Stimulated activated CD8-positive, alpha-beta memory T cell treated with anti-CD3 and anti-CD28 coated beads, Interleukin-15, amount 100 ng/mL, for 24 hours (primary cell): ENCODE measurements around the gene B2M.
"Not testable (repeated sequence)": the region's sequence is repeated elsewhere in the genome, so short reads cannot be mapped to it uniquely, and the experiment has no call there.

Experiments used
- DNase-seq: peaks from one replicate; pipeline ENCODE4 v3.0.0-alpha.2; 2020; ENCODE audit warnings: low read depth

Gene B2M

DNA sequence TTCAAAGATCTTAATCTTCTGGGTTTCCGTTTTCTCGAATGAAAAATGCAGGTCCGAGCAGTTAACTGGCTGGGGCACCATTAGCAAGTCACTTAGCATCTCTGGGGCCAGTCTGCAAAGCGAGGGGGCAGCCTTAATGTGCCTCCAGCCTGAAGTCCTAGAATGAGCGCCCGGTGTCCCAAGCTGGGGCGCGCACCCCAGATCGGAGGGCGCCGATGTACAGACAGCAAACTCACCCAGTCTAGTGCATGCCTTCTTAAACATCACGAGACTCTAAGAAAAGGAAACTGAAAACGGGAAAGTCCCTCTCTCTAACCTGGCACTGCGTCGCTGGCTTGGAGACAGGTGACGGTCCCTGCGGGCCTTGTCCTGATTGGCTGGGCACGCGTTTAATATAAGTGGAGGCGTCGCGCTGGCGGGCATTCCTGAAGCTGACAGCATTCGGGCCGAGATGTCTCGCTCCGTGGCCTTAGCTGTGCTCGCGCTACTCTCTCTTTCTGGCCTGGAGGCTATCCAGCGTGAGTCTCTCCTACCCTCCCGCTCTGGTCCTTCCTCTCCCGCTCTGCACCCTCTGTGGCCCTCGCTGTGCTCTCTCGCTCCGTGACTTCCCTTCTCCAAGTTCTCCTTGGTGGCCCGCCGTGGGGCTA, at the start of gene B2M, which contains the start of gene PATL2:
Gene B2M, plus strand, starts transcription at position 422 of the 647 bp plus-strand sequence. Its CDS starts 30 bp downstream, at position 452.
Gene PATL2, minus strand, starts transcription at position 228 of the 647 bp plus-strand sequence. CDS start 34,833 bp downstream, outside the sequence.
- DNase-seq = peak; percentile 93

DNA sequence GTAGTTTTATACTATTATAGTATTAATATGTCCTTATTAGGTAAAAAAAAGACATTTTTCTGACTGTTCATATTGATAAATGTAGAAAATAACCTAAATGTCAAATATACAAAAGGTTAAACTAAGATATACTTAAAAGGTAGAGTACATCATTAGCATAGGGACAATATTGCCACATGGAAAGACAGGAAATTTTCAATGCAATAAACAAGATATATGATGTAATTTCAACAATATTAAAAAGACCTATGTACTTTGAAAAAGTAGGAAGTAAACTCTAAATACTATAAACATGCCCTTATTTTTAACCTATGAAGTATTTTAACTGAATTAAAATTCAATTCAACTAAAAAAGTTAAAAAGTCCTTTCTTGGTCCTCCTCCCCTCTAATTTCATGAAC, 49.7 kb upstream of the B2M start:
- DNase-seq = no peak

DNA sequence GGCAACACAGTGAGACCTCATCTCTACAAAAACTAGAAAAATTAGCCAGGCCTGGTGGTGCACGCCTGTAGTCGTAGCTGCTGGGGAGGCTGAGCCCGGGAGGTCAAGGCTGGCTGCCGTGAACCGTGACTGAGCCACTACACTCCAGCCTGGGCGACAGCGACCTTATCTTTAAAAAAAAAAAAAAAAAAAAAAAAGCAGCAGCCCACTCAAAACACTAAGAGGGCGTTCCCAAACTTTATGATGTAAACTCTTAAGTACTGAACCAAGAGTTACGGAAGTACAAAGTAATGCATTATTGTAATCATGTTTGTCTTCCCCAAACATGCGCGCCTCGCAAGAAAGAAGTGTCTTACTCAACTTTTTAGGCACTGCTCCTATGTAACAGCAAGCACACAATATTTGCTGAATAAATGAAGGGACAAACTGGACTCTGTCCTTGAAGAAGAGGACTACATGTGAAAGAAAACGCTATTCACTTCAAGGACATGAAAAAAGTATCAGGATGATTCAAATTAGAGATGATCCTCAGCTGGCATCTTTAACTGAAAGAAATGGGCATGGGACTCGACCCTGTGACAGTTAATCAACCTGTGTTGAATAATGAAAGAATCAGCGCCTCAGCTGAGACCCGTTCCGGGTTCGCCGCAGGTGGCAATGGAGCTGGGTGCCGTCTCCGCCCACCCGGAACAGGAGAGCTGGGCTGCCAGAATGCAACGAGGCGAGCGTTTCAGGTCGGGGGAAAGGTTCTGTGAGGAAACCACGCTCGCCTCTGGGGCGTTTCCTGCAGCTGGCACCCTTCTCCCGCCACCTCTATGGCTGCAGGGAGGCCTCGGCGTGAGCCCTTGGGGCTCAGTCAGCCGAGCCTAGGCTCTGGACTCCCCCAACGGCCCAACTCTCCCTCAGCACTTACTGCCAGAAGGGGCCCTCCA, 48.6 kb upstream of the B2M start:
- DNase-seq = peak; percentile 43

DNA sequence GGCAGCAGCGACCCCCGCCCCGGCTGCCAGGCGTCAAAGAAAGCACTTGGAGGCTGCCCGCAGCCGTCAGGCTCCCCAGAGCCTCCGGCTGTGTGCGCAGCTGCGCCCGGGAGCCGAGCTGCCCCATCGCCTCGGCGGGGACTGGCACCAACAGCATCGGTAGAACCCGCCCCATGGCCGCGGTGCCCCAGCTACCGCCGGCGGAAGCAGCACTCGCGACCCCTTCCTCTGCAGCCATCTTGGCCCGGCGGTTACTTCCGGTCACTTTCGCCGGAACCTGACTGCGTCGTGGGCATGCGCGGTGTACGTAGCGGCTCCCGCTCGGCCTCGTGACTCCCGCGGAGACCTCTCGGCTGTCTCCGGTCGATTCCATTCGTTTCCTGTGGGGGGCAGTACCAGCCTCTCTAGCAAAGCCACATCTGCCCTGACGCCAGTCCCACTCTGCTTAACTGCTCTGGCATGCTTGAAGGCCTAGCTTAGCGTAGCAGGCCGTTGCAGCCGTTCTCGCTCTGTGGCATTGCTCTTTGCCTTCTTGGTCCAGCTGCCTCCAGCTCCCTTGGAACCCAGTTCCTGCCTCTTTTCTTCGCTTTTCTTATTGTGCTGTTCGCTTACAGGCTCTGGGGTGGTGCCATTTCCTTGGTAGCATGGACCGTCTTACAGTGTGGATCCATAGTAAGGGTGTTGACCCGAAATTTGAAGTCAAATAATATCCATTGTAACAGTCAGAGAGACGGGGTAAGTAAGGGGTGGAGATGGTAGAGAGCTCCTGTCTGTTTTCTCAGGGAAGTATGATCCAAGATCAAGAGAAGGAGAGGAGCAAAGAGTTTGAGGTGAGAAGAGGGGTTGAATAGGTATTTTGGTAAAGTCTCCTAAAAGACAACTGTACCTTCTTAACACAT, 47.7 kb upstream of the B2M start, which contains the start of gene SPG11:
Gene SPG11, minus strand, starts transcription at position 253 of the 899 bp plus-strand sequence. Its CDS starts 15 bp downstream, at position 238.
- DNase-seq = peak; percentile 83

DNA sequence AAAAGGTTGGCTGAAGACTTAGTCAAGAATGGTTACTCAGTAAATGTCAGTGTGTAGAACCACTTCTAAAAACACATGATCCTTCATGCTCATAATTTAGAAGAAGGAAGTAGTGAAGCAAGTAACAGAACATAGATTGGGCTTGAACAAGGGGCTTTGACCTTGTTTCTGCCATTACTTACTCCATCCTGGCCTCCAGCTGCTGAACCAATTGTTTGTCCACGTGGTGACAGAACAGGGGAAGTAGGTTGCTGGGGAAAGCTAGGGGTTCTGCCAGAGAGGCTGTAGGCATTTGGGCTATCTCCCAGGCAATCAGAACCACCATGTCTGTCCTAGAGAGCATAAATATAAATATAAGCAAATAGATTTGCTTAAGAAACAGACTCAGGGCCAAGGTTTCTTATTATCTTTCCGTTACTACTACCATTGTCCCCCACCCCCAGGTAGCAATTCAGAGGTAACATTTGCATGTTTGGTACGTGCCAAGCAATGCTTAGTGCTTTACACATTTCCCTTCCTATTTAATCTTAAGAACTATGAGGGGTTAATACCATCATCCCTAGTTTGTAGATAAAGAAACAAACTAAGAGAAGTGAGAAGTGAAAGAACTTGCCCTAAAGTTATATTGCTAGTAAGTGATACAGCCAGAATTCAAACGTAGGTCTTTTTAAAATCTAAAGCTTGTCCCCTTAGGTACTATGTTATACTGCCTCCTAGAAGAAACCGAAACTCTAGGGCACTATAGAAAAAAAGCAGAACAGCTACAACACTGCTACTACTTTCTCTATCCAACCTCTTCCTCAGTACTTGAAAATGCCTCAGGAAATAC, 44.9 kb upstream of the B2M start:
- DNase-seq = no peak

DNA sequence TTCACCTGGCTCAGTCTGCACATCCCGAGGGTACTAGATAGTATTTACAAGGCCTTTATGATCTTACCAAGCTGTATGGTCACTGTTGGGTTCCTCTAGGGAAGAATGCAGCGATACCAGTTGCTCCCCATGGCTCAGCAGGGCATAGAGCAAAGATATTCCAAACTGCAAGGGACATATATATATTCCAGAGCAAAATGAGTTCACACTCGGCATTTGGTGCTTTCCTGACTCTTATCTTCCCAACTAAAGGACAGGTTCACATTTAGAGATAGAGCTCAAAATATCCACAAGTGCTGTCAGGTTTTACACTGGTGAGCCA, 44.3 kb upstream of the B2M start:
- DNase-seq = no peak

DNA sequence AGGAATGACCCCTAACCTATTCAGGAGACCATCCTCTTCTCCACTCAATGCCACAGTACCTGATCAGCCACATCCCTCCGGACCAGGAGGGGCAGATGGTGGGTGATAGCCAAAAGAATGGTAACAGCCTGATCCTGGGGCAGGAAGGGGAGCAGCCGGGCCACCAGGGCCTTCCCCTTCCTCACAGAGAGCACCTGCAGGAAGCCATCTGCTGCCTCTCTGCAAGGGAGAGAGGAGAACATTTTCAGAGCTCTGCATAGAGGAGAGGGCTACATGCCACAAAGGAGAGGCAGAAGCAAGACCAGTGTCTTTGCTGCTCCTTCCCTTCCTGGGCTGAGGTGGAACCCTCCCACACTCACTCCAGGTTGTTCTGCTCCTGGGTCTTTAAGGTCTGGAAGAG, 42.4 kb upstream of the B2M start:
- no peak for DNase-seq

DNA sequence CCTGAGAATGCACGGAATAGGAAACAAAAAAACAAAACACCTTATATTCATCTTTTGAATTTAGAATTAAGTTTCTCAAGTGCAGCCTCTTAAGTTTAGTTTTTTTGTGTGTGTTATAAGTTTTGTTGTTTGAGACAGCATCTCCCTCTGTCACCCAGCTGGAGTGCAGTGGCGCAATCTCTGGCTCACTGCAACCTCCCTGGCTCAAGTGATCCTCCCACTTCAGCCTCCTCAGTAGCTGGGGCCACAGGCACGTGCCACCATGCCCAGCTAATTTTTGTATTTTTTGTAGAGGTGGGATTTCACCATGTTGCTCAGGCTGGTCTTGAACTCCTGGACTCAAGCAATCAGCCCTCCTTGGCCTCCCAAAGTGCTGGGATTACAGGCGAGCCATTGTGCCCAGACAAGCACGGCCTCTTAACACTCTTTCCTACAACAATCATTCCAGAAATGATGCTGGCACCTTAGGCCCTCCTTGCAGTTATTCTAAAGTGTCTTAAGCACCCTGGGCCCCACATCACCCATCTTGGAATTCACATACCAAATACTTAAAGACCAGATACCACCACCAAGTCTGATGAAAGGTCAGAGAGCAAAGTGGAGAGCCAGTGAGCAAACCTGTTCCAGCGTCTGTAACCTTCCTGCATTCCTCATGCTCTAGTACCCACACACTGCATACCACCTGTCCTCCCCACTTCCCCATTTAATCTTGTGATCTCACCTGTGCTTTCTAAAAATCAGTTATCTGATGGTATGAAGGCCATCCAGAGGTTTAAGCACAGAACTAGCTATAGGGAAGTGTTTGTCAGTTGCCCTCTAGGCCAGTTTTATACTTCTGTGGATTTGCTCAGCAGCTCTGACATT, 41.0 kb upstream of the B2M start:
- DNase-seq = no peak

DNA sequence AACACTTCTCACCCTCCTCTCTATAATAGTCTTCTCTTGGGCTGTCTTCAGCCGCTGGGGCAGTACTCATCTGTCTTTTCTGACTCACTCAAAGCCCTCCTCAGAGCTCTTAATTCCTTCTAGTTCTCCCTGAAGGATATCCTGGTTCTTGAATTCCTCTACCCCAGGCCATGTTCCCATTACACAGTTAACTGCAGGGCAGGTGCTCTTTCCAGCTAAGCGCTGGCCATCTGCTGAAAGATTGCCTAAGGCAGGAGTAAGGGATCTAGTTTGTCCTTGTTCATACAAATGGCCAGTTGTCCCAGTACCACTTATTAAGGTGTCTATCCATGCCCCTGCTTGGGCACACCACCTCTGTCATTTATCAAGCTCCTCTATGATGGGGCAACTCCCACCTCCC, 37.7 kb upstream of the B2M start:
- no peak for DNase-seq

DNA sequence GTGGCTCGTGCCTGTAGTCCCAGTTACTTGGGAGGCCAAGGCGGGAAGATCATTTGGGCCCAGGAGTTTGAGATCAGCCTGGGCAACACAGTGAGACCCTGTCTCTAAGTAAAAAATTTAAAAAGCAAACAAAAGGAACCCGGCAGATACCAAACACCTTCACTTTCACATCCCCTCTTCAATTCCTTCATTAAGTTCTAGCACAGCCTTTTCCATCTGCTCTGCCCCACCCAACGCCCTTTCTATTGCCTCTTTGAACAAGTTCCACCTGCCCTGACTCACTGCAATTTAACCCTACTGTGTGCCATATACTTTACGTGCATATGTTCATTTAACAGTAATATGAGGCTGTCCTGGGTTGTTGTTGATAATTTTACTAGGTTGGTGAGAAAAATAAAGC, 35.4 kb upstream of the B2M start:
- DNase-seq = no peak

DNA sequence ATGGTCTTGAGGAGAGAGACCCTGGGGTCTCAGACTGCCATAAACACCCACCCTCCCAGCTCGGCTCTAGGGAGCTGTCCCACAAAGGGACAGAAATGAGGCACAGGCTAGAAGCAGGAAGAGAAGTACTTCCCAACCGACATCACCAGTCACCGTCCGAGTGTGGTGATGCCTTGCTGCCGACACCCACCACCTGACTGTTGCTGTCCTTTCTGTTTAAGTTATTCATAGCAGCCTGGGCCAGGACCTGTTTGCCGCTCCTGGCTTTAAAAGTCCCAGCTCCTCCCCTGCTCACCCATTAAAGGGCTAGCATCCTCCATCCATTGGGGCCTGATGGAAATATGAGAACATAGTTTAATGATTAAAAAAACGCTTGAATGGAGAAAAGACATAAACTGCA, 34.6 kb upstream of the B2M start:
- no peak for DNase-seq

DNA sequence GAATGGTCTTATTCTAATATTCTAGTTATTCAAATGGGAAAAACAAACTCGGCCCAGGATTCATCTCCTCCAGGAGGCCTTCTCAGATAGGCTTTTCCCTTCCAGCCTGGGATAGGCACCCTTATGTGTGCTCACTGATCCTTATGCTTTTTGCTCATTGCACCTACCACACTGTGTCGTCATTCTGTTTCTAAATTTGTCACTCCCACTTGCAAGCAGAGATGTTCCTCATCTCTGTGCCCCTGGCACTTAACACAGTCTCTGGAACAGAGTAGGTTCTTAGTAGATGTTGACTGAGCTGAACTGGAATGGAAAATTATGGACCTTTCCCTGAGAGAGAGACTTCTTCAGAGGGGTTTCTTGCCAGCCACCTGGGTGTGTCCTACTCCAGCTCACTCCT, 29.1 kb upstream of the B2M start:
- DNase-seq = no peak

DNA sequence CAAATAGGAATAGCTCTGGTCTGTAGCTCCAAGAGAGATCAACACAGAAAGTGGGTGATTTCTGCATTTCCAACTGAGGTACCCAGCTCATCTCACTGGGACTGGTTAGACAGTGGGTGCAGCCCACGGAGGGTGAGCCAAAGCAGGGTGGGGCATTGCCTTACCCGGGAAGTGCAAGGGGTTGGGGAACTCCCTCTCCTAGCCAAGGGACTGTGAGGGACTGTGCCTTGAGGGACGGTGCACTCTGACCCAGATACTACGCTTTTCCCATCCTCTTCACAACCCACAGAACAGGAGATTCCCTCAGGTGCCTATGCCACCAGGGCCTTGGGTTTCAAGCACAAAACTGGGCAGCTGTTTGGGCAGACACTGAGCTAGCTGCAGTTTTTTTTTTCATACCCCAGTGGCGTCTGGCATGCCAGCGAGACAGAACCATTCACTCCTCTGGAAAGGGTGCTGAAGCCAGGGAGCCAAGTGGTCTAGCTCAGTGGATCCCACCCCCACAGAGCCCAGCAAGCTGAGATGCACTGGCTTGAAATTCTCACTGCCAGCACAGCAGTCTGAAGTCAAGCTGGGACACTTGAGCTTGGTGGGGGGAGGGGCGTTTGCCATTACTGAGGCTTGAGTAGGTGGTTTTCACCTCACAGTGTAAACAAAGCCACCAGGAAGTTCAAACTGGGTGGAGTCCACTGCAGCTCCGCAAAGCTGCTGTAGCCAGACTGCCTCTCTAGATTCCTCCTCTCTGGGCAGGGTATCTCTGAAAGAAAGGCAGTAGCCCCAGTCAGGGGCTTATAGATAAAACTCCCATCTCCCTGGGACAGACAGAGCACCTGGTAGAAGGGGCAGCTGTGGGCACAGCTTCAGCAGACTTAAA, 28.3 kb upstream of the B2M start:
- DNase-seq = not testable (repeated sequence)

DNA sequence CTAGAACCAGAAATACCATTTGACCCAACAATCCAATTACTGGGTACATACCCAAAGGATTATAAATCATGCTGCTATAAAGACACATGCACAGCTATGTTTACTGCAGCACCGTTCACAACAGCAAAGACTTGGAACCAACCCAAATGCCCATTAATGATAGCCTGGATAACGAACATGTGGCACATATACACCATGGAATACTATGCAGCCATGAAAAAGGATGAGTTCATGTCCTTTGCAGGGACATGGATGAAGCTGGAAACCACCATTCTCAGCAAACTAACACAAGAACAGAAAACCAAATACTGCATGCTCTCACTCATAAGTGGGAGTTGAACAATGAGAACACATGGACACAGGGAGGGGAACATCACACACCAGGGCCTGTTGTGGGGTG, 22.0 kb upstream of the B2M start:
- not testable (repeated sequence) for DNase-seq

DNA sequence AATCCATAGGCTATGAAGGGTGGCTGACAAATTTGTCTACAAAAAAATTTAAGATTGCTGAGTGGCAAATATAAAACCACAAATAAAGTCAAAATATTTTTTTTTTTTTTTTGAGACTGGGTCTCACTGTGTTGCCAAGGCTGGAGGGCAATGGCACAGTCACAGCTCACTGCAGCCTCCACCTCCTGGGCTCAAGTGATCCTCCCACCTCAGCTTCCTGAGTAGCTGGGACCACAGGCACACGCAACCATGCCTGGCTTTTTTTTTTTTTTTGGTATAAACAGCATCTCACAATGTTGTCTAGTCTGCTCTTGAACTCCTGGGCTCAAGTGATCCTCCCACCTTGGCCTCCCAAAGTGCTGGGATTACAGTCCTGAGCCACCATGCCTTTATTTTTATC, 21.1 kb upstream of the B2M start:
- DNase-seq = not testable (repeated sequence)

DNA sequence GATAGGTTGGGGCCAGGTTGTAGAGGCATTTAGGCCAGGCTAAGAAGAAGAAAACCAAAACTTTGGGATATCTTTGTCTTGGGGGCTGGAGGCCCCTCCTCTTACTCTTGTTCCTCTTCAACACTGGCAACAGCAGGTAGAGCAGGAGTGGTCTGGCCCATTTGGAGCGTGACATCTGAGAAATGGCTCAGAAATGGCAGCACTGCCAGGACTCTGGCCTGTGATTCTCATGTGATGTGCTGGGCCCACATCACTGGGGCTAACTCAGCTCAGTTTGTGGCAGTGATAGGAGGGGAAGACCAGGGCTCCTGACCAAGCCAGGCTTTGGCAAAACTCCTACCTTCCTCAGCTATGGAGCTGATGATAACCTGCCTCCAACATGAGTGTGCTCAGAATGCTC, 18.7 kb upstream of the B2M start:
- no peak for DNase-seq

DNA sequence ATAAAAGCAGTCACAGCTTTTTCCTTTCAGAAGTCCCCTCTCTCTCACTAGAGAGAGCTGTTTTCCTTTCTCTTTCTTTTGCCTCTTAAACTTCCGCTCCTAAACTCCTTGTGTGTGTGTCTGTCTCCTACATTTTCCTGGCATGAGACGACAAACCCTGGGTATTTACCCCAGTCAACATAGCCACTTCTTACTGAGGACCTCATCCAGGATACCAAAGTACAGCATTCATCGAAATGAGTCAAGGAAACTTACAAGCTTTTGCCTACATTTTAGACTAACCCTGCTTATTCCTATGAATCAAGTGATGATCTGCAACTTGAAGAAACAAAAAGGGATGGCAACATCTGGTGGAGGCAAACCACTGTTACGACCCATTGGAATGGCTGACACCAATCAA, 16.9 kb upstream of the B2M start:
- no peak for DNase-seq

DNA sequence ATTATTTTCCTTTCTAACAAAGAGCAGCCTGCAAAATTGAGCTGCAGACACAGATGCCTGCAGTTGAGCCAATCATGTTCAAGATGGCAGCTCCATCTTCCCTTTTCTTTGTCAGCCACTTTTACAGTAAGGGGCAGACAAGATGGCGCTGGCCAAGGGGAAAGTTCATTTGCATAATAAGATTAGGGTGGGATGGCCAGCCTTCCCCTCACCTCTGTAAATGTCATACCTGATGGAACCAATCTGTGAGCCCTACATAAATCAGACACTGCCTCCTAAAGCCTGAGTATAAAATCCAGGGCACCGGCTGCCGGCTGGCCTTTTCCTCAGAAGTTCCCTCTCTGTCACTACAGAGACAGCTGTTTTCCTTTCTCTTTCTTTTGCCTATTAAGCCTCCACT, 16.0 kb upstream of the B2M start:
- no peak for DNase-seq

DNA sequence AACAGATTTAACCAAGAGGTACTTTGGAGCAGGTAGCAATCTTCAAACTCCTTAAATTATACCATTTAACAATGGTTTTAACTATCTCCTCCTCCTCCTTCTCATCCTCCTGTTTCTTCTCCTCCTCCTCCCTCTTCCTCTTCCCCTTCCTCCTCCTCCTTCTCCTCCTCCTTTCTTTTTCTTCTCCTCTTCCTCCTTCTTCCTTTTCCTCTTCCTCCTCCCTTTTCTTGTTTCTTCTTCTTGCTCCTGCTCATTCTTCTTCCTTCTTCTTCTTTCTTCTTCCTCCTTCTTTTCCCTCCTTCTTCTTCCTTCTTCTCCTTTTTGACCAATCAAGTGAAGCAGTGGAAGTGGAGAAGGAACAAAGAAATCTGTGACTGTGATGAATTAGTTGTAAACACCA, 14.3 kb upstream of the B2M start:
- no peak for DNase-seq
